Measurements from ENCODE around the gene ADAM19. TPM values are rescaled to one million over a fixed set of nuclear protein-coding genes. Genes with fewer than 3 reads are reported as not detected.

ADAM19 gene
- total and polyA plus RNA-seq, 2 experiments from 2014 or later, result 9.1 to 13.2 TPM

DNA sequence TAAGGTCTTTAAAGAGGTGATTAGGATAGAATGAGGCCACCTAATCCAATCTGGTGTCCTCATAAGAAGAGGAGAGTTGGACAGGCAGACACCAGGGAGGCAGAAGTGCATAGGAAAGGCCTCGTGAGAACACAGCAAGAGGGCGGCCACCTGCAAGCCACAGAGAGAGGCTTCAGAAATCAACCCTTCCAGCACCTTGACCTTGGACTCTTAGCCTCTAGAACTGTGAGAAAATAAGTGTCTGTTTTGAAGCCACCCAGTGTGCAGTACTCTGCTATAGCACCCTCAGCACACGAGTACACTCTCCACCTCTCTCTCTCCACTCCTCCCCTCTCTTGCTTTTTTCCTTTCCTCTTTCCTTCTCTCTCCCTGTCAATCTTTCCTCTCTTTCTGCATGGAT, 88.7 kb downstream of the ADAM19 start:
- Histone ChIP-seq H3K4me3 (no peak overlapping the region), H3F3A (replicated peaks; ENCODE audit: low read depth) (no peaks in the 10 kb centered on the region), H2AFZ (no peak overlapping the region), H3K79me2 (replicated peaks; ENCODE audit: insufficient read depth) (no peaks in the 10 kb centered on the region), H3K36me3 (ENCODE audit: insufficient read depth) (no peaks in the 10 kb centered on the region), H3K4me2 (no peak overlapping the region), H3K9me2 (ENCODE audit: insufficient read depth) (no peaks in the 10 kb centered on the region), H3K27me3 (ENCODE audit: insufficient read depth) (no peaks in the 10 kb centered on the region), H4K20me1 (replicated peaks; ENCODE audit: insufficient read depth) (no peaks in the 10 kb centered on the region), H3K4me1 (ENCODE audit: insufficient read depth) (no peaks in the 10 kb centered on the region), H3K27ac (ENCODE audit: low read depth) (no peak overlapping the region)
- H3K27me3 Mint-ChIP-seq (ENCODE audit: insufficient read depth, low read depth, poor library complexity), result peaks cover 2% of the 10 kb centered on the region
- no peak overlapping the region; the same call in 1 of the 2 replicates for H3K27ac Mint-ChIP-seq
- DNase-seq (ENCODE audit: low spot score) (no peak), ATAC-seq (no peak)
- TF ChIP-seq POLR2AphosphoS5 (IDR thresholded peaks at IDR 0.05; ENCODE audit: low read depth) (no peak), EZH2 (IDR thresholded peaks at IDR 0.05; ENCODE audit: low read depth, unreplicated experiment) (no peak), NANOG (IDR thresholded peaks at IDR 0.05; ENCODE audit: borderline replicate concordance) (no peak), STAT1 (IDR thresholded peaks at IDR 0.05; ENCODE audit: unreplicated experiment) (no peak), JUNB (IDR thresholded peaks at IDR 0.05; ENCODE audit: unreplicated experiment) (no peak), EZH2phosphoT487 (IDR thresholded peaks at IDR 0.05; ENCODE audit: unreplicated experiment) (no peak), ZNF331 (CRISPR knock-in tag; IDR thresholded peaks at IDR 0.05; ENCODE audit: low read depth) (no peak)
- TF ChIP-seq, protein P1, sequence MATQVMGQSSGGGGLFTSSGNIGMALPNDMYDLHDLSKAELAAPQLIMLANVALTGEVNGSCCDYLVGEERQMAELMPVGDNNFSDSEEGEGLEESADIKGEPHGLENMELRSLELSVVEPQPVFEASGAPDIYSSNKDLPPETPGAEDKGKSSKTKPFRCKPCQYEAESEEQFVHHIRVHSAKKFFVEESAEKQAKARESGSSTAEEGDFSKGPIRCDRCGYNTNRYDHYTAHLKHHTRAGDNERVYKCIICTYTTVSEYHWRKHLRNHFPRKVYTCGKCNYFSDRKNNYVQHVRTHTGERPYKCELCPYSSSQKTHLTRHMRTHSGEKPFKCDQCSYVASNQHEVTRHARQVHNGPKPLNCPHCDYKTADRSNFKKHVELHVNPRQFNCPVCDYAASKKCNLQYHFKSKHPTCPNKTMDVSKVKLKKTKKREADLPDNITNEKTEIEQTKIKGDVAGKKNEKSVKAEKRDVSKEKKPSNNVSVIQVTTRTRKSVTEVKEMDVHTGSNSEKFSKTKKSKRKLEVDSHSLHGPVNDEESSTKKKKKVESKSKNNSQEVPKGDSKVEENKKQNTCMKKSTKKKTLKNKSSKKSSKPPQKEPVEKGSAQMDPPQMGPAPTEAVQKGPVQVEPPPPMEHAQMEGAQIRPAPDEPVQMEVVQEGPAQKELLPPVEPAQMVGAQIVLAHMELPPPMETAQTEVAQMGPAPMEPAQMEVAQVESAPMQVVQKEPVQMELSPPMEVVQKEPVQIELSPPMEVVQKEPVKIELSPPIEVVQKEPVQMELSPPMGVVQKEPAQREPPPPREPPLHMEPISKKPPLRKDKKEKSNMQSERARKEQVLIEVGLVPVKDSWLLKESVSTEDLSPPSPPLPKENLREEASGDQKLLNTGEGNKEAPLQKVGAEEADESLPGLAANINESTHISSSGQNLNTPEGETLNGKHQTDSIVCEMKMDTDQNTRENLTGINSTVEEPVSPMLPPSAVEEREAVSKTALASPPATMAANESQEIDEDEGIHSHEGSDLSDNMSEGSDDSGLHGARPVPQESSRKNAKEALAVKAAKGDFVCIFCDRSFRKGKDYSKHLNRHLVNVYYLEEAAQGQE (IDR thresholded peaks at IDR 0.05; ENCODE audit: unreplicated experiment), result no peak
- TF ChIP-seq, protein P2, sequence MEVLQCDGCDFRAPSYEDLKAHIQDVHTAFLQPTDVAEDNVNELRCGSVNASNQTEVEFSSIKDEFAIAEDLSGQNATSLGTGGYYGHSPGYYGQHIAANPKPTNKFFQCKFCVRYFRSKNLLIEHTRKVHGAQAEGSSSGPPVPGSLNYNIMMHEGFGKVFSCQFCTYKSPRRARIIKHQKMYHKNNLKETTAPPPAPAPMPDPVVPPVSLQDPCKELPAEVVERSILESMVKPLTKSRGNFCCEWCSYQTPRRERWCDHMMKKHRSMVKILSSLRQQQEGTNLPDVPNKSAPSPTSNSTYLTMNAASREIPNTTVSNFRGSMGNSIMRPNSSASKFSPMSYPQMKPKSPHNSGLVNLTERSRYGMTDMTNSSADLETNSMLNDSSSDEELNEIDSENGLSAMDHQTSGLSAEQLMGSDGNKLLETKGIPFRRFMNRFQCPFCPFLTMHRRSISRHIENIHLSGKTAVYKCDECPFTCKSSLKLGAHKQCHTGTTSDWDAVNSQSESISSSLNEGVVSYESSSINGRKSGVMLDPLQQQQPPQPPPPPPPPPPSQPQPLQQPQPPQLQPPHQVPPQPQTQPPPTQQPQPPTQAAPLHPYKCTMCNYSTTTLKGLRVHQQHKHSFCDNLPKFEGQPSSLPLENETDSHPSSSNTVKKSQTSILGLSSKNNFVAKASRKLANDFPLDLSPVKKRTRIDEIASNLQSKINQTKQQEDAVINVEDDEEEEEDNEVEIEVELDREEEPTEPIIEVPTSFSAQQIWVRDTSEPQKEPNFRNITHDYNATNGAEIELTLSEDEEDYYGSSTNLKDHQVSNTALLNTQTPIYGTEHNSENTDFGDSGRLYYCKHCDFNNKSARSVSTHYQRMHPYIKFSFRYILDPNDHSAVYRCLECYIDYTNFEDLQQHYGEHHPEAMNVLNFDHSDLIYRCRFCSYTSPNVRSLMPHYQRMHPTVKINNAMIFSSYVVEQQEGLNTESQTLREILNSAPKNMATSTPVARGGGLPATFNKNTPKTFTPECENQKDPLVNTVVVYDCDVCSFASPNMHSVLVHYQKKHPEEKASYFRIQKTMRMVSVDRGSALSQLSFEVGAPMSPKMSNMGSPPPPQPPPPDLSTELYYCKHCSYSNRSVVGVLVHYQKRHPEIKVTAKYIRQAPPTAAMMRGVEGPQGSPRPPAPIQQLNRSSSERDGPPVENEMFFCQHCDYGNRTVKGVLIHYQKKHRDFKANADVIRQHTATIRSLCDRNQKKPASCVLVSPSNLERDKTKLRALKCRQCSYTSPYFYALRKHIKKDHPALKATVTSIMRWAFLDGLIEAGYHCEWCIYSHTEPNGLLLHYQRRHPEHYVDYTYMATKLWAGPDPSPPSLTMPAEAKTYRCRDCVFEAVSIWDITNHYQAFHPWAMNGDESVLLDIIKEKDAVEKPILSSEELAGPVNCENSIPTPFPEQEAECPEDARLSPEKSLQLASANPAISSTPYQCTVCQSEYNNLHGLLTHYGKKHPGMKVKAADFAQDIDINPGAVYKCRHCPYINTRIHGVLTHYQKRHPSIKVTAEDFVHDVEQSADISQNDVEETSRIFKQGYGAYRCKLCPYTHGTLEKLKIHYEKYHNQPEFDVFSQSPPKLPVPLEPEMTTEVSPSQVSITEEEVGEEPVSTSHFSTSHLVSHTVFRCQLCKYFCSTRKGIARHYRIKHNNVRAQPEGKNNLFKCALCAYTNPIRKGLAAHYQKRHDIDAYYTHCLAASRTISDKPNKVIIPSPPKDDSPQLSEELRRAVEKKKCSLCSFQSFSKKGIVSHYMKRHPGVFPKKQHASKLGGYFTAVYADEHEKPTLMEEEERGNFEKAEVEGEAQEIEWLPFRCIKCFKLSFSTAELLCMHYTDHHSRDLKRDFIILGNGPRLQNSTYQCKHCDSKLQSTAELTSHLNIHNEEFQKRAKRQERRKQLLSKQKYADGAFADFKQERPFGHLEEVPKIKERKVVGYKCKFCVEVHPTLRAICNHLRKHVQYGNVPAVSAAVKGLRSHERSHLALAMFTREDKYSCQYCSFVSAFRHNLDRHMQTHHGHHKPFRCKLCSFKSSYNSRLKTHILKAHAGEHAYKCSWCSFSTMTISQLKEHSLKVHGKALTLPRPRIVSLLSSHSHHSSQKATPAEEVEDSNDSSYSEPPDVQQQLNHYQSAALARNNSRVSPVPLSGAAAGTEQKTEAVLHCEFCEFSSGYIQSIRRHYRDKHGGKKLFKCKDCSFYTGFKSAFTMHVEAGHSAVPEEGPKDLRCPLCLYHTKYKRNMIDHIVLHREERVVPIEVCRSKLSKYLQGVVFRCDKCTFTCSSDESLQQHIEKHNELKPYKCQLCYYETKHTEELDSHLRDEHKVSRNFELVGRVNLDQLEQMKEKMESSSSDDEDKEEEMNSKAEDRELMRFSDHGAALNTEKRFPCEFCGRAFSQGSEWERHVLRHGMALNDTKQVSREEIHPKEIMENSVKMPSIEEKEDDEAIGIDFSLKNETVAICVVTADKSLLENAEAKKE (CRISPR knock-in tag; IDR thresholded peaks at IDR 0.05), result no peak
- TF ChIP-seq, protein P3, sequence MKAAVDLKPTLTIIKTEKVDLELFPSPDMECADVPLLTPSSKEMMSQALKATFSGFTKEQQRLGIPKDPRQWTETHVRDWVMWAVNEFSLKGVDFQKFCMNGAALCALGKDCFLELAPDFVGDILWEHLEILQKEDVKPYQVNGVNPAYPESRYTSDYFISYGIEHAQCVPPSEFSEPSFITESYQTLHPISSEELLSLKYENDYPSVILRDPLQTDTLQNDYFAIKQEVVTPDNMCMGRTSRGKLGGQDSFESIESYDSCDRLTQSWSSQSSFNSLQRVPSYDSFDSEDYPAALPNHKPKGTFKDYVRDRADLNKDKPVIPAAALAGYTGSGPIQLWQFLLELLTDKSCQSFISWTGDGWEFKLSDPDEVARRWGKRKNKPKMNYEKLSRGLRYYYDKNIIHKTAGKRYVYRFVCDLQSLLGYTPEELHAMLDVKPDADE (IDR thresholded peaks at IDR 0.05), result no peak
- no peak overlapping the region for H3K4me3 Mint-ChIP-seq
- no peaks in the 10 kb centered on the region for H3K9me3 Mint-ChIP-seq
- no peaks in the 10 kb centered on the region for H3K4me1 Mint-ChIP-seq
- peaks cover 15% of the 10 kb centered on the region for H3K36me3 Mint-ChIP-seq (ENCODE audit: low read depth)

All from GM23338 (cell line).